GM18861 (cell line): ENCODE data around the gene CUTC.

Source experiments
- ATAC-seq: cut with Tn5 transposase; IDR thresholded peaks from one replicate; pipeline ENCODE4 v1.9.1; 2021; ENCODE audit not compliant: unreplicated experiment

Gene CUTC

GRCh38 chr10:99782447-99783286 lies 50.6 kb downstream of the CUTC start, which contains the start of gene ABCC2:
ABCC2 (plus strand) TSS chr10:99782640; CDS start chr10:99782845, 205 bp downstream.
- ATAC-seq, result no peak

- ATAC-seq, result no peak
Observed at GRCh38 chr10:99784016-99784726, 52.1 kb downstream of the CUTC start.

- no peak for ATAC-seq
Observed at GRCh38 chr10:99784727-99785441, 52.9 kb downstream of the CUTC start.

GRCh38 chr10:99785646-99786045 lies 53.6 kb downstream of the CUTC start:
- ATAC-seq, result no peak

- no peak for ATAC-seq
Observed at GRCh38 chr10:99787311-99787710, 55.3 kb downstream of the CUTC start.

GRCh38 chr10:99787782-99788445 lies 55.9 kb downstream of the CUTC start:
- ATAC-seq, result no peak

- no peak for ATAC-seq
Observed at GRCh38 chr10:99788598-99789256, 56.7 kb downstream of the CUTC start.

GRCh38 chr10:99791831-99792230 lies 59.8 kb downstream of the CUTC start:
- ATAC-seq, result no peak

GRCh38 chr10:99793819-99794218 lies 61.8 kb downstream of the CUTC start:
- no peak for ATAC-seq

GRCh38 chr10:99796928-99797327 lies 64.9 kb downstream of the CUTC start:
- no peak for ATAC-seq

GRCh38 chr10:99798031-99798430 lies 66.0 kb downstream of the CUTC start:
- no peak for ATAC-seq

- no peak for ATAC-seq
Observed at GRCh38 chr10:99798920-99799319, 66.9 kb downstream of the CUTC start.

- ATAC-seq, result no peak
Observed at GRCh38 chr10:99799613-99800012, 67.6 kb downstream of the CUTC start.

GRCh38 chr10:99804471-99804870 lies 72.4 kb downstream of the CUTC start:
- no peak for ATAC-seq

GRCh38 chr10:99805190-99805589 lies 73.2 kb downstream of the CUTC start:
- no peak for ATAC-seq
